Right atrium auricular region (tissue), 2 donors: Measurements from ENCODE around the gene SNX21. TPM values are rescaled to one million over a fixed set of nuclear protein-coding genes. Genes with fewer than 3 reads are reported as not detected.
"Not testable (repeated sequence)": the region's sequence is repeated elsewhere in the genome, so short reads cannot be mapped to it uniquely, and the experiment has no call there.

Experiments
- DNase-seq: peaks from one replicate; pipeline ENCODE4 v3.0.0-alpha.2; 2019; ENCODE audit warnings: low spot score
- H3K27ac ChIP-seq, 2 donors: fragments of 200-600 bp; sonication (generic); 1 replicate in 1 of 2; 2 replicates in 1 of 2; pipeline ENCODE4 v1.5.1; 2016 to 2019
- H3K27me3 ChIP-seq, 2 donors: fragments of 200-600 bp; sonication (generic); one replicate each; pipeline versions ENCODE4 v1.5.1 to v1.6.0; 2017 to 2019
- H3K36me3 ChIP-seq: fragments of 200-600 bp; sonication (generic); one replicate; pipeline ENCODE4 v1.5.1; 2016
- H3K4me1 ChIP-seq, 2 donors: fragments of 200-600 bp; sonication (generic); one replicate each; pipeline versions ENCODE4 v1.5.1 to v1.6.0; 2017 to 2019
- H3K4me3 ChIP-seq, 2 donors: fragments of 200-600 bp; sonication (generic); 1 replicate in 1 of 2; 2 replicates in 1 of 2; pipeline ENCODE4 v1.5.1; 2017 to 2019; ENCODE audit warnings: mild to moderate bottlenecking in 1 of 2, moderate library complexity in 1 of 2
- H3K9me3 ChIP-seq, 2 donors: fragments of 200-600 bp; sonication (generic); one replicate each; pipeline ENCODE4 v1.5.1; 2019
- CTCF ChIP-seq, 2 donors: fragments of 200-600 bp; sonication (generic); IDR thresholded peaks; one replicate each; pipeline ENCODE4 v1.5.1; 2019; ENCODE audit warnings: antibody characterized with exemption in 2 of 2
- total RNA-seq, 2 donors: library from RNA; depleted of rRNA; stranded (reverse); fragments of >200 nt; gene quantifications; one replicate each; pipeline ENCODE4 v1.1.0, GENCODE V29; 2016

SNX21 gene
- total RNA-seq, 2 donors from 2014 or later: 43.5 to 54.7 TPM

- no peaks in the 10 kb centered on the region for H3K27me3 ChIP-seq
These were observed 40.0 kb downstream of the SNX21 start for GRCh38 chr20:45873409-45874103.

GRCh38 chr20:45874104-45874481, 40.5 kb downstream of the SNX21 start:
- H3K27me3 ChIP-seq, H3K4me3 ChIP-seq, H3K4me1 ChIP-seq, DNase-seq, H3K9me3 ChIP-seq, H3K27ac ChIP-seq: not testable (repeated sequence)
- H3K36me3 ChIP-seq: peaks cover 19% of the 10 kb centered on the region

More at GRCh38 chr20:45873409-45874103, 40.0 kb downstream of the SNX21 start:
- Histone ChIP-seq H3K4me1 (no peaks in the 10 kb centered on the region), H3K9me3 (no peaks in the 10 kb centered on the region), H3K36me3 (peaks cover 19% of the 10 kb centered on the region), H3K27ac (no peak overlapping the region), H3K4me3 (no peak overlapping the region)
- no peak for TF ChIP-seq CTCF (IDR thresholded peaks at IDR 0.05)
- no peak for DNase-seq

GRCh38 chr20:45874576-45874975, 41.0 kb downstream of the SNX21 start:
- H3K27me3 ChIP-seq: no peaks in the 10 kb centered on the region
- H3K27ac ChIP-seq: no peak overlapping the region
- H3K36me3 ChIP-seq: peaks cover 19% of the 10 kb centered on the region
- H3K9me3 ChIP-seq: no peaks in the 10 kb centered on the region
- H3K4me1 ChIP-seq: no peaks in the 10 kb centered on the region
- no peak overlapping the region for H3K4me3 ChIP-seq
- no peak for TF ChIP-seq CTCF (IDR thresholded peaks at IDR 0.05)
- DNase-seq: no peak

GRCh38 chr20:45878076-45878761, 44.6 kb downstream of the SNX21 start:
- no peaks in the 10 kb centered on the region for H3K9me3 ChIP-seq
- TF ChIP-seq CTCF (IDR thresholded peaks at IDR 0.05): no peak
- H3K4me1 ChIP-seq: peaks cover 0 to 15% of the 10 kb centered on the region in 2 donors
- H3K27me3 ChIP-seq: no peaks in the 10 kb centered on the region
- H3K36me3 ChIP-seq: peaks cover 19% of the 10 kb centered on the region
- H3K27ac ChIP-seq: no peak overlapping the region
- no peak for DNase-seq
- no peak overlapping the region for H3K4me3 ChIP-seq

- Histone ChIP-seq H3K4me3 (peak within 1 kb of the TSS; percentile 57 to 66), H3K27ac (peak within 1 kb of the TSS; percentile 78 to 88), H3K9me3 (no peaks in the 10 kb centered on the region), H3K4me1 (peaks cover 0 to 26% of the 10 kb centered on the region in 2 donors), H3K27me3 (no peaks in the 10 kb centered on the region), H3K36me3 (peaks cover 20% of the 10 kb centered on the region)
- DNase-seq: peak; percentile 100
- no peak for TF ChIP-seq CTCF (IDR thresholded peaks at IDR 0.05)
These were observed 47.6 kb downstream of the SNX21 start, which contains the start of gene ZSWIM1 for GRCh38 chr20:45880988-45881788. TSS of gene ZSWIM1 (plus strand) at chr20:45881227. CDS start at chr20:45882593, 1,366 bp downstream.
